RWPE1 (cell line): ENCODE data around the gene PDE1C.

ENCODE experiments used
- CTCF ChIA-PET: fragments of 350-600 bp; sonication (Branson Sonifier 250); formaldehyde crosslinking; extraction: SDS; loops from one replicate; lab custom pipeline; 2021; lab: Yijun Ruan, JAX
- POLR2A ChIA-PET: fragments of 400-600 bp; formaldehyde crosslinking; extraction: SDS; loops from one replicate; lab custom pipeline; 2020; ENCODE audit warnings: antibody characterized with exemption; ENCODE audit not compliant: low non-redundant PET; lab: Yijun Ruan, JAX
- DNase-seq: peaks from one replicate; pipeline ENCODE4 v3.0.0; 2012; ENCODE audit warnings: low spot score
- H3K27ac ChIP-seq: fragments of 450-650 bp; 2 replicates; pipeline ENCODE4 v1.5.1; 2017
- TF ChIP-seq, protein P1 (sequence below): fragments of 450-650 bp; conservative IDR thresholded peaks from 2 replicates; pipeline ENCODE4 v1.5.1; 2017; ENCODE audit warnings: low read depth, mild to moderate bottlenecking

Gene PDE1C

DNA sequence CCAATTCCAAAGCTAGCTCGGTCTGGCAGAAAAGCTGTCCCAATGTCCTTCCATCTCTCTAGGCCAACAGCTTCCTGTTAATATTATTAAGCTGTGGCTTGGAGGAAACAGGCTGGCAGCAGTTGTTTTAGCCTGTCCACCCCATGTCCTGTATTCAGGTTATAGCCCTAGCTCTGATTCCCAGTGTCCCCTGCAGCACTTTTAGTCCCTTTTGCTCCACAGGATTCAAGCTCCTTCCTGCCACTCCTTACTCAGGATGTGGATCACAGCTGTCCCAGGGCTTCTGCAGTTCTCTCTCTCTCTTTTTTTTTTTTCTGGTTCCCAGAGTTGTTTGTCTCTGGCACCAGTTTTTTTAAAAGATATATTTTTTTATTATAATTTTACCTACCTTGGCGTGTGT lies 298.0 kb downstream of the PDE1C start:
- TF ChIP-seq, protein P1, sequence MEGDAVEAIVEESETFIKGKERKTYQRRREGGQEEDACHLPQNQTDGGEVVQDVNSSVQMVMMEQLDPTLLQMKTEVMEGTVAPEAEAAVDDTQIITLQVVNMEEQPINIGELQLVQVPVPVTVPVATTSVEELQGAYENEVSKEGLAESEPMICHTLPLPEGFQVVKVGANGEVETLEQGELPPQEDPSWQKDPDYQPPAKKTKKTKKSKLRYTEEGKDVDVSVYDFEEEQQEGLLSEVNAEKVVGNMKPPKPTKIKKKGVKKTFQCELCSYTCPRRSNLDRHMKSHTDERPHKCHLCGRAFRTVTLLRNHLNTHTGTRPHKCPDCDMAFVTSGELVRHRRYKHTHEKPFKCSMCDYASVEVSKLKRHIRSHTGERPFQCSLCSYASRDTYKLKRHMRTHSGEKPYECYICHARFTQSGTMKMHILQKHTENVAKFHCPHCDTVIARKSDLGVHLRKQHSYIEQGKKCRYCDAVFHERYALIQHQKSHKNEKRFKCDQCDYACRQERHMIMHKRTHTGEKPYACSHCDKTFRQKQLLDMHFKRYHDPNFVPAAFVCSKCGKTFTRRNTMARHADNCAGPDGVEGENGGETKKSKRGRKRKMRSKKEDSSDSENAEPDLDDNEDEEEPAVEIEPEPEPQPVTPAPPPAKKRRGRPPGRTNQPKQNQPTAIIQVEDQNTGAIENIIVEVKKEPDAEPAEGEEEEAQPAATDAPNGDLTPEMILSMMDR: no peak
- ChIA-PET CTCF (interaction anchor here (1.3 kb wide), 1 partner anchor 58 kb away, joined by 5 read pairs; no protein-coding TSS in a partner anchor), POLR2A (no interaction called here)
- H3K27ac ChIP-seq: no peak overlapping the region
- DNase-seq: no peak

GRCh38 chr7:31767686-31768358 lies 302.4 kb downstream of the PDE1C start:
- no peak overlapping the region for H3K27ac ChIP-seq
- CTCF ChIA-PET: interaction anchor here (0.7 kb wide), 1 partner anchor 21 kb away, joined by 3 read pairs; no protein-coding TSS in a partner anchor
- DNase-seq: no peak
- TF ChIP-seq, protein P1: no peak
- POLR2A ChIA-PET: no interaction called here

DNA sequence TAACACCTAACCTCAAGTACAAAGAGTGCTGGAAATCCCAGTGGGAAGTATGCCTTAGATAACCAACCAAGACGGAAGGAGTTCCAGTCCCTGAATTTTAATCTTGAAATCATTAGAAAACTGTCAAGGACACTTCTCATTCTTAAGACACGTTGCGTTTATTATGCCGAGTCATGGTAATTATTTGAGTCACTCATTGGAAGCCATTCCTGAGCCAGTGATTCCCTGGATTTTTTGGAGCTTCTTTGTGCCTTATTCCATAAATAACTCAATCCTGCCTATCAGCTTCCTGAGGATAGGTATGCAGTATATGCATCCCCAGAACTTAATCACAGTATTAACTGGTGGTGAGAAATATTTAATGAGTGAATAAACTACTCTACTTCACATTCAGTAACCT lies 305.7 kb downstream of the PDE1C start:
- TF ChIP-seq, protein P1: no peak
- no peak overlapping the region for H3K27ac ChIP-seq
- ChIA-PET CTCF (no interaction called here), POLR2A (no interaction called here)
- DNase-seq: no peak

- ChIA-PET POLR2A (no interaction called here), CTCF (no interaction called here)
- no peak overlapping the region for H3K27ac ChIP-seq
- TF ChIP-seq, protein P1: 0 out of 2 replicates have a peak, but pooled peaks have one; percentile 17
- no peak for DNase-seq
Observed at GRCh38 chr7:31763548-31763947, 306.7 kb downstream of the PDE1C start.

DNA sequence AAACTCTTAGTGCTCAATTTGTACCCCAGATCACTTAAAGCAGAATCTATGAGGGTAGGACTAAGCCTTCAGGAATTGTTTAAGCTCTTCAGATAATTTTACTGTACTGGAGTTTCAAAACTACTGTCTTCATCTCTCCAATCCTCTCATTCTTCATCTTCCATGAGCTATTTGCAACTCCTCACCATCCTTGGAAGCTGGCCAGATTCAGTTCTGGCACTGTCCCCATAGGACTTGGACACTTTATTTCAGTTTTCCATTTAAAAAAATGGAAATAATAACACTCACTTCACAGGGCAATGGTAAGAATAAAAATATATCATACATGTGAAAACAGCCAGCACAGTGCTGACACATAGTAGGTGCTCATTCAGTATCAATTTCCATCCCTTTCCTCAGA lies 308.6 kb downstream of the PDE1C start:
- CTCF ChIA-PET: no interaction called here
- no peak for DNase-seq
- TF ChIP-seq, protein P1: no peak
- POLR2A ChIA-PET: no interaction called here
- no peak overlapping the region for H3K27ac ChIP-seq

DNA sequence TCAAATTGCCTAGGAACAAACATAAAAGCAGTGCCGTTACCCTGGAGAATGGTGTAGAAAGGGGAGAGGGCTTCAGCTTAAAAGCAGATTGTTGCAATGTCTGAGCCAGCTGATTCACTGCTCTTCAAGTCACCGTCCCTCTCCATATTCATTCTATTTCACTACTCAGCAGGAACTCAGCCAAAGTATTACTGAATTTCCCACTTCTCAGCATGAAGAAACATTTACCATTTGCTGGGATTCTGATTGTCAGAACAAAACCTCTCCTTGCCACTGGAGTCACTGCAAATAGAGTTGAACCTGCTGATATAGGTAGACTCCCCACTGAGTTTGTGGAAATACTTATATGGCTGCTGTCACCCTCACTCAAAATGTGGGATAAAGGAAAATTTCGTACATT lies 311.5 kb downstream of the PDE1C start:
- ChIA-PET POLR2A (no interaction called here), CTCF (interaction anchor here (0.5 kb wide), 1 partner anchor 433 kb away, joined by 3 read pairs; no protein-coding TSS in a partner anchor)
- H3K27ac ChIP-seq: no peak overlapping the region
- TF ChIP-seq, protein P1: no peak
- DNase-seq: no peak
